HCT116 (cell line): ENCODE measurements around the gene TGM2. TPM values are rescaled to one million over a fixed set of nuclear protein-coding genes. Genes with fewer than 3 reads are reported as not detected.
A peak's percentile ranks its signal among the peaks of the same experiment; 100 is the strongest.

ENCODE experiments used
- ATAC-seq: fragments of 200-7000 bp; cut with Tn5 transposase; 2 replicates; pipeline ENCODE4 v1.9.1; 2020; ENCODE audit warnings: mild to moderate bottlenecking, moderate library complexity
- BruUV-seq: library from RNA; stranded (reverse); fragments of 400-500 nt; replicated peaks from 2 replicates; lab custom pipeline; 2021; lab: Mats Ljungman, UMichigan
- CTCF ChIA-PET: fragments of 300-600 bp; sonication (Branson Sonifier 250); formaldehyde crosslinking; loops from one replicate; lab custom pipeline; 2021; ENCODE audit warnings: antibody characterized with exemption; lab: Charles Lee
- POLR2A ChIA-PET: fragments of 300-600, 350-600 bp; sonication (Branson Sonifier 250); formaldehyde crosslinking; loops from one replicate; lab custom pipeline; 2021; ENCODE audit warnings: antibody characterized with exemption; lab: Charles Lee
- RAD21 ChIA-PET, 2 experiments: fragments of 300-600 bp; sonication (Branson Sonifier 250); formaldehyde crosslinking; loops; one replicate each; lab custom pipeline; 2023; ENCODE audit warnings: low total read pairs in 2 of 2; ENCODE audit not compliant: uncharacterized antibody in 2 of 2, unreplicated experiment in 2 of 2, low non-redundant PET in 1 of 2; lab: Charles Lee
- DNase-seq: peaks from one replicate; pipeline ENCODE4 v3.0.0-alpha.2; 2010; ENCODE audit warnings: low read depth, low spot score
- H2AFZ ChIP-seq: fragments of 200-600 bp; shearing (Covaris generic), sonication (generic); 2 replicates; pipeline ENCODE4 v1.6.1; 2017; ENCODE audit warnings: low read depth, mixed run types, mixed read lengths, antibody characterized with exemption, low read length; ENCODE audit not compliant: poor library complexity, severe bottlenecking
- H3K27ac ChIP-seq: 2 replicates; pipeline ENCODE4 v1.5.1; 2012; ENCODE audit warnings: low read depth, low read length
- H3K27me3 ChIP-seq: fragments of 200-600 bp; sonication (generic); 2 replicates; pipeline ENCODE4 v1.6.1; 2016; ENCODE audit warnings: mixed run types, low read length, mixed read lengths; ENCODE audit not compliant: insufficient read depth
- H3K36me3 ChIP-seq, 2 experiments: fragments of 200-500 bp in 1 of 2; fragments of 200-600 bp in 1 of 2; sonication (Bioruptor generic) in 1 of 2; sonication (generic) in 1 of 2; 2 replicates each; pipeline versions ENCODE4 v1.5.1 to v1.6.1; 2014 to 2016; ENCODE audit warnings: low read length in 2 of 2, inconsistent platforms in 1 of 2, mixed read lengths in 1 of 2, mixed run types in 1 of 2; ENCODE audit not compliant: insufficient read depth in 2 of 2, control insufficient read depth in 1 of 2
- H3K4me1 ChIP-seq, 2 experiments: fragments of 200-600 bp in 1 of 2; sonication (generic) in 1 of 2; 2 replicates each; pipeline versions ENCODE4 v1.5.1 to v1.6.1; 2012 to 2017; ENCODE audit warnings: low read length in 2 of 2, inconsistent platforms in 1 of 2, mild to moderate bottlenecking in 1 of 2, mixed read lengths in 1 of 2, mixed run types in 1 of 2, moderate library complexity in 1 of 2; ENCODE audit not compliant: insufficient read depth in 2 of 2, control insufficient read depth in 1 of 2
- H3K4me2 ChIP-seq: fragments of 200-600 bp; sonication (generic); 2 replicates; pipeline ENCODE4 v1.6.1; 2017; ENCODE audit warnings: mixed run types, low read length, mixed read lengths
- H3K4me3 ChIP-seq, 2 experiments: fragments of 200-600 bp in 1 of 2; sonication (generic) in 1 of 2; replicated peaks in 1 of 2; 2 replicates each; pipeline ENCODE4 v1.5.1; 2011 to 2016; ENCODE audit warnings: low read length in 2 of 2, control low read depth in 1 of 2, low read depth in 1 of 2, mild to moderate bottlenecking in 1 of 2, mixed read lengths in 1 of 2, mixed run types in 1 of 2
- H3K79me2 ChIP-seq: fragments of 200-600 bp; sonication (generic); 2 replicates; pipeline ENCODE4 v1.6.1; 2017; ENCODE audit warnings: mild to moderate bottlenecking, mixed run types, low read length, moderate library complexity, mixed read lengths; ENCODE audit not compliant: insufficient read depth
- H3K9ac ChIP-seq: fragments of 200-600 bp; sonication (generic); 2 replicates; pipeline ENCODE4 v1.6.1; 2016; ENCODE audit warnings: low read length, mixed read lengths
- H3K9me2 ChIP-seq: fragments of 200-600 bp; sonication (generic), shearing (Covaris generic); 2 replicates; pipeline ENCODE4 v1.6.1; 2017; ENCODE audit warnings: mixed run types, mild to moderate bottlenecking, moderate library complexity; ENCODE audit not compliant: insufficient read depth
- H3K9me3 ChIP-seq, 2 experiments: fragments of 200-500 bp in 1 of 2; fragments of 200-600 bp in 1 of 2; sonication (Bioruptor generic) in 1 of 2; sonication (generic) in 1 of 2; 2 replicates each; pipeline ENCODE4 v1.6.1; 2014 to 2017; ENCODE audit warnings: low read length in 2 of 2, mixed read lengths in 2 of 2, inconsistent platforms in 1 of 2, low read depth in 1 of 2, mild to moderate bottlenecking in 1 of 2, mixed run types in 1 of 2, moderate library complexity in 1 of 2; ENCODE audit not compliant: control insufficient read depth in 1 of 2, insufficient read depth in 1 of 2
- H4K20me1 ChIP-seq: fragments of 200-600 bp; sonication (generic), shearing (Covaris generic); 2 replicates; pipeline ENCODE4 v1.6.1; 2017; ENCODE audit warnings: mixed run types, mild to moderate bottlenecking, moderate library complexity; ENCODE audit not compliant: insufficient read depth
- CBX3 ChIP-seq: IDR thresholded peaks from 2 replicates; pipeline ENCODE4 v1.6.1; 2012; ENCODE audit warnings: low read depth
- EGR1 ChIP-seq: IDR thresholded peaks from 2 replicates; pipeline ENCODE4 v1.6.1; 2012; ENCODE audit warnings: low read depth
- EZH2 ChIP-seq: fragments of 200-600 bp; sonication (generic); IDR thresholded peaks from 2 replicates; pipeline ENCODE4 v1.6.1; 2017; ENCODE audit warnings: antibody characterized with exemption, mixed run types
- EZH2phosphoT487 ChIP-seq: fragments of 200-600 bp; IDR thresholded peaks from 2 replicates; pipeline ENCODE4 v1.6.1; 2018; ENCODE audit warnings: antibody characterized with exemption, borderline replicate concordance
- FOSL1 ChIP-seq: IDR thresholded peaks from 2 replicates; pipeline ENCODE4 v1.6.1; 2012; ENCODE audit warnings: low read depth
- POLR2AphosphoS5 ChIP-seq: IDR thresholded peaks from 2 replicates; pipeline ENCODE4 v1.6.1; 2011; ENCODE audit warnings: mild to moderate bottlenecking, low read depth, low read length, moderate library complexity
- RAD21 ChIP-seq: IDR thresholded peaks from 2 replicates; pipeline ENCODE4 v1.6.1; 2012; ENCODE audit warnings: low read depth, mild to moderate bottlenecking
- SIN3A ChIP-seq: IDR thresholded peaks from 2 replicates; pipeline ENCODE4 v1.6.1; 2012; ENCODE audit warnings: low read depth
- SP1 ChIP-seq: IDR thresholded peaks from 2 replicates; pipeline ENCODE4 v1.6.1; 2012; ENCODE audit warnings: low read depth
- TCF7L2 ChIP-seq: IDR thresholded peaks from 2 replicates; pipeline ENCODE4 v1.7.0; 2011; ENCODE audit warnings: borderline replicate concordance, inconsistent platforms; ENCODE audit not compliant: insufficient read depth, insufficient read length; ENCODE audit errors: extremely low read depth
- ZNF274 ChIP-seq: fragments of 200-500 bp; sonication (Bioruptor generic); IDR thresholded peaks from 2 replicates; pipeline ENCODE4 v1.6.1; 2014; ENCODE audit warnings: mild to moderate bottlenecking, low read depth, low read length, inconsistent platforms
- intact Hi-C: fragments of 100-400 bp; cut with micrococcal nuclease; formaldehyde crosslinking; loops from 2 replicates; pipeline ENCODE4 v1.10.0; 2022
- total RNA-seq: library from RNA; stranded (reverse); gene quantifications from one replicate; pipeline ENCODE4 v1.2.1, GENCODE V29; 2021; ENCODE audit not compliant: unreplicated experiment
- TF ChIP-seq, protein P1 (sequence below), 3 experiments: fragments of 200-600 bp in 1 of 3; sonication (generic) in 1 of 3; IDR thresholded peaks in 2 of 3; conservative IDR thresholded peaks in 1 of 3; 2 replicates each; pipeline ENCODE4 v1.5.1; 2012 to 2017; ENCODE audit warnings: low read depth in 2 of 3, low read length in 2 of 3, antibody characterized with exemption in 1 of 3, borderline replicate concordance in 1 of 3, control low read depth in 1 of 3, mild to moderate bottlenecking in 1 of 3, mixed read lengths in 1 of 3, mixed run types in 1 of 3, moderate library complexity in 1 of 3; ENCODE audit not compliant: insufficient read depth in 1 of 3
- TF ChIP-seq, protein P2 (sequence below): IDR thresholded peaks from 2 replicates; pipeline ENCODE4 v1.6.1; 2012
- TF ChIP-seq, protein P3 (sequence below): IDR thresholded peaks from 2 replicates; pipeline ENCODE4 v1.6.1; 2011; ENCODE audit warnings: mild to moderate bottlenecking, low read length, moderate library complexity; ENCODE audit not compliant: insufficient replicate concordance; ENCODE audit errors: extremely low read depth

Gene TGM2
- total RNA-seq, 1 experiment from 2014 or later: 6.1 TPM

GRCh38 chr20:38113401-38114325 is 51.4 kb downstream of the TGM2 start:
- no peak overlapping the region for H3K4me3 ChIP-seq
- peak; percentile 27 for DNase-seq
- H3K9me3 ChIP-seq: no peaks in the 10 kb centered on the region
- intact Hi-C loops: no loop called here
- ChIA-PET POLR2A (no interaction called here), RAD21 (interaction anchor here (1.9 to 2.3 kb wide), 2 partner anchors 107 kb away, joined by 5 to 11 read pairs; no protein-coding TSS in a partner anchor)
- TF ChIP-seq SIN3A (no peak), RAD21 (peak; percentile 69)
- TF ChIP-seq, protein P1, sequence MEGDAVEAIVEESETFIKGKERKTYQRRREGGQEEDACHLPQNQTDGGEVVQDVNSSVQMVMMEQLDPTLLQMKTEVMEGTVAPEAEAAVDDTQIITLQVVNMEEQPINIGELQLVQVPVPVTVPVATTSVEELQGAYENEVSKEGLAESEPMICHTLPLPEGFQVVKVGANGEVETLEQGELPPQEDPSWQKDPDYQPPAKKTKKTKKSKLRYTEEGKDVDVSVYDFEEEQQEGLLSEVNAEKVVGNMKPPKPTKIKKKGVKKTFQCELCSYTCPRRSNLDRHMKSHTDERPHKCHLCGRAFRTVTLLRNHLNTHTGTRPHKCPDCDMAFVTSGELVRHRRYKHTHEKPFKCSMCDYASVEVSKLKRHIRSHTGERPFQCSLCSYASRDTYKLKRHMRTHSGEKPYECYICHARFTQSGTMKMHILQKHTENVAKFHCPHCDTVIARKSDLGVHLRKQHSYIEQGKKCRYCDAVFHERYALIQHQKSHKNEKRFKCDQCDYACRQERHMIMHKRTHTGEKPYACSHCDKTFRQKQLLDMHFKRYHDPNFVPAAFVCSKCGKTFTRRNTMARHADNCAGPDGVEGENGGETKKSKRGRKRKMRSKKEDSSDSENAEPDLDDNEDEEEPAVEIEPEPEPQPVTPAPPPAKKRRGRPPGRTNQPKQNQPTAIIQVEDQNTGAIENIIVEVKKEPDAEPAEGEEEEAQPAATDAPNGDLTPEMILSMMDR (IDR thresholded peaks at IDR 0.05 in 2 of 3, conservative IDR thresholded peaks at IDR 0.05 in 1 of 3; ENCODE audit: borderline replicate concordance in 1 of 3, insufficient read depth in 1 of 3, low read depth in 2 of 3, low read length in 2 of 3): peak; percentile 48 to 67 (median 55)
- TF ChIP-seq, all 23 proteins: peak for 2
- no peaks in the 10 kb centered on the region for H3K9me2 ChIP-seq
- H3K9ac ChIP-seq: no peak overlapping the region
- H4K20me1 ChIP-seq: no peaks in the 10 kb centered on the region
- H3K4me2 ChIP-seq: no peak overlapping the region
- H3K79me2 ChIP-seq: no peaks in the 10 kb centered on the region
- no peaks in the 10 kb centered on the region for H3K27me3 ChIP-seq
- CTCF ChIA-PET: interaction anchor here (0.7 to 4.4 kb wide), 9 partner anchors 9 to 295 kb away, joined by 3 to 27 read pairs (median 3); no protein-coding TSS in a partner anchor
- BruUV-seq: no TSS peak
- no peaks in the 10 kb centered on the region for H3K36me3 ChIP-seq
- peak overlapping the region; percentile 51 for H2AFZ ChIP-seq
- H3K4me1 ChIP-seq: peaks cover 7 to 44% of the 10 kb centered on the region in 2 experiments; a peak in 3 of 4 replicates
- no peak overlapping the region for H3K27ac ChIP-seq
- peak; percentile 85 for ATAC-seq

DNA sequence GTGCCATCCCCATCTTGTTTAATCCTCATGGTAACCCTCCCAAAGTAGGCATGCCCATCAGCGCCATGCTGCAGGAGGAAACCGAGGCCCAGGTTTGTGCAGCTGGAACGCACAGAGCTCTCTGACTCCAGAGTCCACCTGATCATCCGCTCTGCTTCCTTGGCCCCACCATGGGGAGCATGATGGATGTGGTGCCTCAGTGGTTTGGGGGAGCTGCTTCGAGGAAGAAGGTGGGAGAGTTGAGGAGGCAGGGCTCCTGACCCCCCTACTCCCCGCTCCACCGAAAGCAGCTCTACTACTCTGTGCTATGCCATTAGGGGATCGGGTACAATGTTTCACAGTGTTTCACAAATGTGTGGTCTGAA is 52.2 kb downstream of the TGM2 start:
- Histone ChIP-seq H3K27ac (no peak overlapping the region), H3K9ac (no peak overlapping the region), H2AFZ (no peak overlapping the region), H3K4me1 (peaks cover 8 to 39% of the 10 kb centered on the region in 2 experiments), H3K4me3 (no peak overlapping the region), H3K9me2 (no peaks in the 10 kb centered on the region), H3K4me2 (no peak overlapping the region), H4K20me1 (no peaks in the 10 kb centered on the region), H3K9me3 (no peaks in the 10 kb centered on the region), H3K27me3 (no peaks in the 10 kb centered on the region), H3K36me3 (no peaks in the 10 kb centered on the region), H3K79me2 (no peaks in the 10 kb centered on the region)
- DNase-seq (no peak), ATAC-seq (no peak)
- intact Hi-C loops: no loop called here
- TF ChIP-seq EZH2phosphoT487: no peak
- TF ChIP-seq, protein P2, sequence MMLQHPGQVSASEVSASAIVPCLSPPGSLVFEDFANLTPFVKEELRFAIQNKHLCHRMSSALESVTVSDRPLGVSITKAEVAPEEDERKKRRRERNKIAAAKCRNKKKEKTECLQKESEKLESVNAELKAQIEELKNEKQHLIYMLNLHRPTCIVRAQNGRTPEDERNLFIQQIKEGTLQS: no peak
- TF ChIP-seq CBX3: no peak
- TF ChIP-seq FOSL1: no peak
- TF ChIP-seq EZH2: no peak
- TF ChIP-seq POLR2AphosphoS5: no peak
- TF ChIP-seq ZNF274: no peak
- no peak for TF ChIP-seq EGR1
- TF ChIP-seq RAD21: no peak
- no peak for TF ChIP-seq SP1
- TF ChIP-seq TCF7L2: no peak
- TF ChIP-seq, protein P3, sequence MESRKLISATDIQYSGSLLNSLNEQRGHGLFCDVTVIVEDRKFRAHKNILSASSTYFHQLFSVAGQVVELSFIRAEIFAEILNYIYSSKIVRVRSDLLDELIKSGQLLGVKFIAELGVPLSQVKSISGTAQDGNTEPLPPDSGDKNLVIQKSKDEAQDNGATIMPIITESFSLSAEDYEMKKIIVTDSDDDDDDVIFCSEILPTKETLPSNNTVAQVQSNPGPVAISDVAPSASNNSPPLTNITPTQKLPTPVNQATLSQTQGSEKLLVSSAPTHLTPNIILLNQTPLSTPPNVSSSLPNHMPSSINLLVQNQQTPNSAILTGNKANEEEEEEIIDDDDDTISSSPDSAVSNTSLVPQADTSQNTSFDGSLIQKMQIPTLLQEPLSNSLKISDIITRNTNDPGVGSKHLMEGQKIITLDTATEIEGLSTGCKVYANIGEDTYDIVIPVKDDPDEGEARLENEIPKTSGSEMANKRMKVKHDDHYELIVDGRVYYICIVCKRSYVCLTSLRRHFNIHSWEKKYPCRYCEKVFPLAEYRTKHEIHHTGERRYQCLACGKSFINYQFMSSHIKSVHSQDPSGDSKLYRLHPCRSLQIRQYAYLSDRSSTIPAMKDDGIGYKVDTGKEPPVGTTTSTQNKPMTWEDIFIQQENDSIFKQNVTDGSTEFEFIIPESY: no peak
- no TSS peak for BruUV-seq
- CTCF ChIA-PET: interaction anchor here (0.8 to 4.4 kb wide), 4 partner anchors 13 to 917 kb away, joined by 3 to 27 read pairs (median 3); no protein-coding TSS in a partner anchor
- RAD21 ChIA-PET: interaction anchor here (1.9 to 2.3 kb wide), 2 partner anchors 108 kb away, joined by 5 to 11 read pairs; no protein-coding TSS in a partner anchor
- POLR2A ChIA-PET: no interaction called here
